Bone marrow (tissue), 2 donors: ENCODE results near the gene KBTBD4.

Source experiments
- DNase-seq, 2 donors: peaks; one replicate each; lab custom pipeline; 2025; lab: John Stamatoyannopoulos, UW

The KBTBD4 gene

DNA sequence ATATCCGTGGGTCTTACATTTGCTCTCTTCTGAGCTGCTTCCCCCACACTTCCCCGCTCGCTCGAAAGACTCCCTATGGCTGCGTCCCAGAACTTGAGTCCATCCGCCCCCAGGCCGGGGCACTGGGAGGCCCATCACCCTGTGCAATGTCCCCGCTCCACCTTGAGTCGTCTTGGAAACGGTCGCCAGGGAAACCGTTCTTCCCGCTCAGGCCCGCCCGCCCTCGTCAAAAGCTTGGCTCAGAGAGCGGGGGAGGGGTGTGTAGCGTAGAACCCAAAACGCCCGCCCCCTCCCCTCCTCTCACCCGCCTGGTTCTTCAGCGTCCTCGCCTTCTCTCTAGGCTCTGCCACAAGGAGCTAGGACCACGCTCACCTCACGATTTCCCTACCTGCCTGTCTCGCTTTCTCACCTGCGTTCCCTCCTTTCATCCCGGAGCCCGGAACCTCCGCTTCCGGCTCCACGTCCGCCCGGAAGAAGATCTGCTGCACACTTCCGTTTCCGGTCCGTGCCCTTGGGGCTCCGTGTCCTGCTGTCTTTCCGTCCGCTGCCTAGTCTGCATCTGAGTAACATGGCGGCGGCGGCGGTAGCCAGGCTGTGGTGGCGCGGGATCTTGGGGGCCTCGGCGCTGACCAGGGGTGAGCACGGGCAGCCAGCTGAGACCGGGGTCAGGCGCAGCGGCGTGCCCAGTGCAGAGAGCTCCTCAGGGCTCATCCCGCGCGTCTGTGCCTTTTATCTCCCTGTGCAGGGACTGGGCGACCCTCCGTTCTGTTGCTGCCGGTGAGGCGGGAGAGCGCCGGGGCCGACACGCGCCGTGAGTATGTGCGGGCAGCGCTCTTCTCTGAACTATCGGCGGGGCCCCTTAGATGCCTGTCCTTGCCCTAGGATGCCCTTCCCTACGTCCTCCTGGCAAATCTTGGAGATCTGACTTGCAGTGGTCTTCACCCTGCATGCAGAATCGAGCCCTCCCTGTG, at the start of gene KBTBD4, which contains the start of gene NDUFS3:
Gene KBTBD4, minus strand, starts transcription at position 447 of the 971 bp plus-strand sequence. Its CDS starts 19 bp downstream, at position 428.
Gene NDUFS3, plus strand, starts transcription at position 551 of the 971 bp plus-strand sequence. Its CDS starts 18 bp downstream, at position 569.
- peak; percentile 84 to 85 for DNase-seq

DNA sequence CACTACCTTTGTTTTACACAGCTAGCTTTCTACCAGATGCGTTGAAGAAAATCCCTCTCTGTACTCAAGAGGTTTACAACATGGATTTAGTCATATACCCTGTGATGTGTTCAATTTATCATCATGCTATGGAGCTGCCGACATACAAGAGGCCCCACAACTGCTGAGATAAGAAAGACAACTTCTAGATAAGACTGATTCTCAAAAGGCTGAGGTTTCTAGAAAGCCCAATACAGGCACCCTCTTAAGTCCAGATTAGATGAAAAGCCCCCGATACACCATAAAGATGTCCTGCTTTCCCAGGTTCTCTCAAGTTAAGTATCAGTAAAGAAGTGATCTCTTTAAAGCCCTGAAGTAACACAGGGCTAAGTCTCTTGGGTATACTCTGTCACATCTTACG, 49.3 kb upstream of the KBTBD4 start:
- no peak for DNase-seq

DNA sequence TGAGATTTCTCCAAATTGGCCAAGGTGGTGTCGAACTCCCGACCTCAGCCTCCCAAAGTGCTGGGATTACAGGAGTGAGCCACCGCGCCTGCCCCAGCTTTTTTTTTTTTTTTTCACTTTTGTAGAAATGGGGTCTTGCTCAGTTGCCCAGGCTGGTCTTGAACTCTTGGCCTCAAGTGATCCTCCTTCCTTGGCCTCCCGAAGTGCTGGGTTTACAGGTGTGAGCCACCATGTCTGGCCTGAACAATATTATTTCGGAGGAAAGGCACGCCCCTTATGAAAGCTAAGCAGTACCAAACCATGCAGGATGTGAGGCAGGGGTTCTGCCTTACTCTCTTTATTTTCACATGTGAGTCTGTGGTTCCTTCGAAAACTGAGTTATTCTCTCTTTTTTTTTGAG, 47.5 kb upstream of the KBTBD4 start:
- DNase-seq: no peak

DNA sequence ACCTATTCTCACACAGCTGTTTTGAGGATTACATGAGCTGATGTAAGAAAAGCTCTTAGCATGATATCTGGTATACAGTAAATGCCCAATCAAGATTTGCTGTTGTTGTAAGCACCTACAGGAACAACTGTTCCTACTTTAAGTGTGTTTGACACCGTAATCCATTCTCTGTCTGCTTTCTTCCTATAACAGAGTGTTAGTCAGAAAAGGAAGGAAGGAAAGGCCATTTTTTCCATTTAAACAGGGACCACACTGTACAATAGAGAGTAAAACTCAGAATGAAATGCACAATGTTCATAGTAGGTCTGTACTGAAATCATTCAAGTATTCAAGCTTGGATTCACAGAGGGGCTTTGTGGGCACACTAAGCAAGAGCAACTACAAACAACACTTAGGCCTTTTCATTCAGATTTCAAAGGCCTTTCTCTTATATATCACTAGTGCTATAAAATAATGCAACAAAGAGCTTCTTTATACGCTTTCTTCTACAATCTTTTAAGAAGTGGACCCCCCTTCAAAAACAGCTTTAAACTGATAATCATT, 42.1 kb upstream of the KBTBD4 start:
- DNase-seq: no peak

DNA sequence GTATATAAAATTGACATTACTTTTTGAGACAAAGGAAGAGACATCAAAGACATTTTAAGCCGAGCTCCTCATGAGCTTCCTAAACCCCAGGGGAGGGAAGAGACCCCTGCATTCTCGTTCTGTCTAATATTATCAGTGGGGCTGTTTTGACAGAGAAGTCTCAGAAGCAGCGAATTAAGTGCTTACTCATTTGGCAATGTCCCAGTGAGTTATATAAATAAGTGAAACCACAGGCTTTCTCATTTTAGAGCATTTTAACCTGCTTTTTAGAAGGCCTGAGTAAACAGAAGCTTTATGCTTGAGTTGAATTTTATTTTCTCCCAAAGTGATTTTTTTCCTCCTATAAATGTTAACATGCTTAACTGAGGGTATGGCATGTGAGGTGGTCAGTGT, 38.6 kb upstream of the KBTBD4 start:
- DNase-seq: no peak

DNA sequence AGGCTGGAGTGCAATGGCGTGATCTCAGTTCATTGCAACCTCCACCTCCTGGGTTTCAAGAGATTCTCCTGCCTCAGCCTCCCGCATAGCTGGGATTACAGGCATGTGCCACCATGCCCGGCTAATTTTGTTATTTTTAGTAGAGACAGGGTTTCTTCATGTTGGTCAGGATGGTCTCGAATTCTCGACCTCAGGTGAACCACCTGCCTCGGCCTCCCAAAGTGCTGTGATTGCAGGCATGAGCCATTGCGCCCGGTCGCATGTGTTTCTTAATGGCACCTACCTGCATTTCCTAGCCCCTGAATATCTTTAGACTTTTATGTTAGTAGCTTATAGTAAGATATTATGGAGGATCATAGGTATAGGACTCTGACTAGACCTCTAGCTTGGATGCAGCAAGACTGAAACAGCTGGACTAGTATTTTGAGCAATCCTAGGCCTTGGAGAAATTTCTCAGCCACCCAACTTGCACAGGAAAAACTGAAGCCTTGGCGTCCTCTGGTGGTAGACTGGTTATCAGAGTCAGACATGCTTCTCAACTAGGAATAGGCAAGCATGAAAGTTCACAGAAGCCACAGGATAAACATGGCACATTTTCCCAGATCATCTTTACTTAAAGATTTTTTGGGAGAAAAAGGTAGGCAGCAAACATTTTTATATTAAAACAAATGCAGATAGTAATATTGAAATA, 38.1 kb upstream of the KBTBD4 start:
- DNase-seq: peak in 1 of 2 donors; percentile 61

DNA sequence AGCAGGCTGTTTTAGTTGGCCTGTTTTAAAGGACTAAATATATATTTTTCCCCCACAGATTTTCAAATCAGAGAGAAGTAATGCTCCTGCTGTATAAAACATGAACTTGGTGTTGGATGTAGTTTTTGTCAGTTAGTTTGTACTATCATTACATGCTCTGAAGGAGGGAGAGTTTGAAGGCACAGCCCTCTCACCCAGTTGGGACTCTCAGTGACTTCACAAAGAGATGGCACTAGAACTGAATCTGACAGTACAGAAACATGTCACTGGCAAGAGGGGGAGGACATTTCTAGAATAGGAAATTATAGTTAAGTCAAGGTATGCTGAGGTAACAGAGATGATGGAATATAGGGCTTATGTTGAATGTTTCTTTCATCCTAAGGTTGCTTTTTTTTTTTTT, 36.5 kb upstream of the KBTBD4 start:
- no peak for DNase-seq

DNA sequence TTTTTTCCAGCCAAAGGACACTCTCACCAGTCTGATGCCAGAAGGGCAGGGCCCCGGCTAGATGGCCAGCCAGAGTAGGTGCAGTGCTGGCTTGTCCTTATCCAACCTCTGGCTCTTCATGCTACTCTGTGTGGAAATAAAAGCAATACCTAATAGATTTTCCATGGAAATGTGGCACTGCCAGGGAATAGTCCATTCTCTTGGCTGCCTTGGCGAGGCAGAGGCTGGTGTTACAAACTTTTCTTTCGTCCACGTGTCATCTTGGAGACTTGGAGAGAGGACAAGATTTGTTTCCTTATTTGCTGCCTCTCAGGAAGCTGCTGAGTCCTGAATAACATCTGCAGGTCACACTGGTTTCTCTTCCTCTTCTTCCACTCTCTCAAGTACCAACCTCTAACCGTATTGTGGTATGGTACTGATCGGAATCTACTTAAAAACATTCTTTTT, 32.6 kb upstream of the KBTBD4 start:
- peak in 1 of 2 donors; percentile 45 for DNase-seq

DNA sequence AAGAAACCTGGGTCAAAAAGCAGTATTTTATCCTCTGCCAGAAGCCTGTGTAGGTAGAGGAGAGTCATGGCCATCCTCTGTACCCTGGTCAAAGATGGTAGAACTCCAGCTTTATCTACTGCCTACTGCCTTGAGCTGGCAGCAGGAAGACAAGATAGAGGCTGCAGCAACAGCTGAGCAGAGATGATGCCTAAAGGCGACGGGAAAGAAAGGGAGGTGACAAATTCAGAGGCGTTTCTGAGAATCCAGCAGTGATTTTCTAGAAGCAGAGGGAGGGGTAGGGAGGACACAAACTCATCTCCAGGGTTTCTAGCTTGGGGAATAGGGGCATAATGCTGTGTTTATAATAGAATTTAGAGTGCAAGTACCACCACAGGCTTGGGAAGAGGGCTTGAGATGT, 30.9 kb upstream of the KBTBD4 start:
- no peak for DNase-seq

DNA sequence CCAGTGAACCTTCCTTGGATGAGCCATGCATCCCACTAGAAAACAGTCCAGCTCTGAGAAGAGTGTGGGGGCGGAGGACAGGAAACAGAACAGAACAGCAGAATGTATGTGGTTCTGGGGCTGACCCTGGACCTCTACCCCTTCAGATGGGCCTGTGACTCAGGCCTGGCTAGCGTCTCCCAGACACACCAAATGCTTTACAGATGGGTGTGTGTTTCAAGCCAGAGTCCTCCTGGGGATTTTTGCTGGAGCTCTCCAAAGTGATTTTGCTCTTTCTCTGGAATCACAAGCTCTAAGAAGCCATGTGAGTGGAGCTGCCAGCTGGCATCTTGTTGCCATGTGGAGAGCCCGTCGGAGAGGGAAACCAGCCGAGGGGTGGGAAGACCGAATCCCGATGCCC, 28.6 kb upstream of the KBTBD4 start:
- no peak for DNase-seq

DNA sequence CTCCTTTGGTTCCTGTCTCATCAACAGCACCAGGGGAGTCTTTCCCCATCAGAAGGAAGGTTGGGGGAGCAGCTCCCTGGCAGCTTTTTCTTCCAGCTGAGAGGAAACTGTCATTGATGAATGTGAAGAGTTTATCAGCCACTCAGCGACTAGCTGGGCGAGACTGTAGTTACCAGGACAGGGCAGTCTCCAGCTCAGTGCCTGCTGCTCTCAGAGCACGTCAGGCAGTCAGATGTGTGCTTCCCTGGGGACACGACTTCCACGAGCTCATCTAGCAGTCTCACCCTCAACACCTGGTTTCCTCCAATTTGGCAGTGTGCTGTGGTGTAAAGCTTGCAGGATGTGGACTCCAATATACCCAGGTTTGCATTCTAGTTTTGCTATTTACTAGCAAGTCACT, 28.0 kb upstream of the KBTBD4 start:
- no peak for DNase-seq

DNA sequence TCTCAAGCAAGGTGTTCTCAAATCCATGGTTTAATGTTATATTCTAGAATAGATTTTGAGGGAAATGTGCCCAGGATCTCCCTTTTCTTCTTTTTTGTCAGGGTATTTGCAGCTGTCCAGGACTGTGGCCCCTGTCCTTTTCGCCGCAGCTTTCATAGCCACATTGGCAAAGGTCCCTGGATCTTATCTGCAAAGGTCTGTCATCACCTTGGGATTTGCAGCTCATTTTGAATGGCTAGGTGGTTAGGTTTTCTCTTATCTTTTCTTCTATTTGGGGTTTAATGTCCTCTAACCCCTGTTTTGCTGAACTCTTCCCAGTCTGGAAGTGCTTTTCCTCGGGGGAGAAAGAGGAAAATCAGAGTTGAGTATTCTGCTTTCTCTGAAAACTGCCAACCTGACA, 27.2 kb upstream of the KBTBD4 start:
- no peak for DNase-seq

DNA sequence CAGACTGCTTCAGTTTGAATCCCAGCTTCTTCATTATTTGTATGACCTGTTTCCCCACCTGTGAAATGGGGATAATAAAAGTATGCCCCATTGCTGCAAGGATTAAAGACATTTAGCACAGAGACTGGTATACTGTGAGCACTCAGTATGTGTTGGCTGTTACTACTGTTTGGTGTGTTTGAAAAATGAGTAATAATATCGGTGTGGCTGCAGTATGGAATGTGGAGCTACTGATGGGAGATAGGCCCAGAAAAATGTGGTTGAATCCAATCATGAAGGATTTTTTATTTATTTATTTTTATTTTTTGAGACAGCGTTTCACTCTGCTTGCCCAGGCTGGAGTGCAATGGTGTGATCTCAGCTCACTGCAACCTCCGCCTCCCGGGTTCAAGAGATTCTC, 24.5 kb upstream of the KBTBD4 start:
- DNase-seq: no peak

DNA sequence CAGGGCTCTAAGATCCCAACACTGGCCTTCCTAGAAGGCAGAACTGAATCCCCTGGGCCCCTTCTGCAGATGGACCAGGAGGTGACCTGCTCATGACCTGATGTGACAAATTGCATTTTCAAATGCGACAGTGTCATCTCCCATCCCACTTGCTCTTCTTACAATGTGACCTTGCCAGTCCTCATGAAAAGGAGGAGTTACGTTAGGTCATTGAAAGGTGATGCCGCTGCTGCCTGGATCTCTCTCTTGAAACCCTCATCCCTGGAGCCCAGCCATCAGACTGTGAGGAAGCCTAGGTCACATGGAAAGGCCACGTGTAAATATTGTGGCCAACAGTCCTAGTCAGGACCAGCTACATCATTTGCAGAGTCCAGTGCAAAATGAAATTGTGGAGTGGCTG, 21.1 kb upstream of the KBTBD4 start:
- DNase-seq: no peak

DNA sequence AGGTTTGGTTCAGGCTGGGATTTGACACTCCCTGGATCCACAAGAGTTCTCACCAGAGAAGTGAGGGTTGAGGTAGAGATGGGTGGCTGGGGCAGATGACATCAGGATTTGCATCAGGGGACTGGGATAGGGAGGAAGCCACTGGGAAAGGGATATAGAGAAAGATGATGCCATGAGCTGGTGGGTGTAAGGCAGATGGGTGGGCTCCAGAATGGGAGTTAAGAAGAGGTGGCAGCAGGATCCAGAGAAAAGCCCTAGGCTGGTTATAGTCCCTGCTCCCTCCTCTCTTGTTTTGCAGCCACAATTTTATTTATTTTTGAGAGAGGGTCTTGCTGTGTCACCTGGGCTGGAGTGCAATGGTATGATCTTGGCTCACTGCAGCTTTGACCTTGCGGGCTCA, 17.2 kb upstream of the KBTBD4 start:
- DNase-seq: no peak

DNA sequence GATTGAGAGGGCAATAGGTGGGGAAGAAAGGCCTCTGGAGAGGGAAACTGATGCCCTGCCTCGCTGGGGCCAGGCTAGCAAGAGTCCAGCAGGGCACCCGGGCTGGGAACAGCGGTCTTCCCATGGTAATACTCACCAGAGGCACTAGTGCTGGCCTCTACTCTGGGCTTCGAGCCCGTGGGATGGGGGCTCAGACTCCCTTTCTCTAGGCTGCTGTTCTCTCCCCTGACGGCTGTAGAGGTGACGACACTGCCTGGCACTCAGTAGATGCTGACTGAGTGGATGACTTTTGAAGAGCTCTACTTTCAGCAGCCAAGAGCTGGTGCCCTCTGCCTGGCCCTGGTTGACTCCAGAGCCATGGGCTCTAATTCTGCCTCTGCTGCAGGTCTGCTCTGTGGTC, 16.3 kb upstream of the KBTBD4 start:
- DNase-seq: no peak

DNA sequence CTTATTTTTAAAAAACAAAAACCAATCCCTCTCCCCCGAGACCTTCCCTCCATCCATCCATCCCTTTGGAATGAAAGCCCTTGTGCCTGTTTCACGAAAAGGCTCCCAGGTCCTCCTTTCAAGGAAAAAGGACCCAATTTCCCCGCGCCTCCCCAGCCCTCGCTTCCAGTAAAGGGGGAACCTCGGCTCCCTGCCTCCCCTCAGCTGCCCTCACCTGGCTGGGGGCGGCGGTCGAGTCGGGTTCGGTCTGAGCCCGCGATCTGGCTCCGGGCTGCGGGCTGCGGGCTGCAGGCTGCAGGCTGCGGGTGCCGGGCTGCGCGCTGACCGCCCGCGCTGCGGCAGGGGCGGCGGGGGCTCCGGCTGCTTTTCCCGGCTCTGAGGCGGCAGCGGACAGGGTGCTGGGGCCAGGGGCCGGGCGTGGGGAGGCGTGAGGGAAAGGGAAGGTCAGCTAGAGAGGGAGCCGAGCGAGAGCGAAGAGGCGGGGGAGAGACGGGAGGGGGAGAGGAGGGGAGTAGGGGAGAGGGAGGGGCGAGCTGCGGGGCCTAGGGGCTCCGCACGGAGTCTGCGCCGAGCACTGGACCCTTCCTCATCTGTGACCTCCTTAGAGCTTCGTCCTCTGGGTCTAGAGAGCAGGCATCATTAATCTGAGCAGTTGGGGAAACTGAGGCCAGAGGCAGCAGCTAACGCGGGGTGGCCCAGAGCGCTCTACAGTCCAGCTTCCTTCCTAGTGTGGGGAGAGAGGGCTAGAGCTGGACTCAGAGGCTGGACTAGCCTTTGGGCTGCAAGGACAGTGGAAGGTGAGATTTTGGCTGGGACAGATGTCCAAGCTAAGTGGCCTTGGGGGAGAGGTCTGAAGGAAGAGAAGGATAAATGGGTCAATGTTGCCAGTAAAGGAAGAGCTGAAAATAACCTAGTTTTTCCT, 15.4 kb upstream of the KBTBD4 start, which contains the start of gene C1QTNF4:
Gene C1QTNF4, minus strand, starts transcription at position 478 of the 922 bp plus-strand sequence. CDS start 3,601 bp downstream, outside the sequence.
- DNase-seq: no peak

DNA sequence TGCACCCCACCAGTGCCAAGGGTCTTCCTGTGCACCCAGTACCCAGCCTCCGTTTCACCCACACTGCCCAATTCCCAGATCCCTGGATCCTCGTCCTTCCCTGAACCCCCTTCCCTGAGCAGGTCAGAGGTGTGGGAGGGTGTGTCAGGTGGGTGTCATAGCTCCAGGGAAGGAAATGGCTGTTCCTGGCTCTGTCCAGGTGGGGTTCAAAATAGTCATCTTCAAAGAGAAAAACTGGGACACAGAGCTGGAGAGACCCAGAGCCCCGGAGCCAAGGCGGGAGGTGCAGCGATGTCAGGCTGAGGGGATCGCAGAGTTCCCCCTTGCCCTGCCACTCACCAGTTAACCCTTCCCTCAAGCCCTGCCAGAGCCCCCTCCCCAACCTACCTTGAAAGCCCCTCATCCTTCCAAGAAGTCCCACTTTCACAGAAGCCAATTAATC, 14.7 kb upstream of the KBTBD4 start:
- DNase-seq: no peak

DNA sequence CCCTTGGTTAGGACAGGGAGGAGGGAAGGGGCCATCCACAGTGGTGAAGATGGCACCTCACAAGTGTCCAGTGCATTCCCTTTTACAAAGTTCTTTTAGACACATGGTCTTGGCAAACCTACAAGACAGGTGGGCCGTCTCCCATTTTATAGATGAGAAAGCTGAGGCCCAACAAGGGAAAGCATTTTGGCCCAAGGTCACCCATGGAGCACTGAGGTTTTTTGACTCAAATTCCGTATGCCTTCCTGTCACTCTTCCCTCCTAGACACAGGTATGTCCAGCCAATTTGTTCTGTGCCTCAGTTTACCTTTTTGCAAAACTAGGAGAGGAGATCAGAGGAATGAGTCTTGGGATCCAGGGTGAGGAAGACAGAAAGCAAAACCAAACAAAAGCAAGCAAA, 14.2 kb upstream of the KBTBD4 start:
- DNase-seq: no peak

DNA sequence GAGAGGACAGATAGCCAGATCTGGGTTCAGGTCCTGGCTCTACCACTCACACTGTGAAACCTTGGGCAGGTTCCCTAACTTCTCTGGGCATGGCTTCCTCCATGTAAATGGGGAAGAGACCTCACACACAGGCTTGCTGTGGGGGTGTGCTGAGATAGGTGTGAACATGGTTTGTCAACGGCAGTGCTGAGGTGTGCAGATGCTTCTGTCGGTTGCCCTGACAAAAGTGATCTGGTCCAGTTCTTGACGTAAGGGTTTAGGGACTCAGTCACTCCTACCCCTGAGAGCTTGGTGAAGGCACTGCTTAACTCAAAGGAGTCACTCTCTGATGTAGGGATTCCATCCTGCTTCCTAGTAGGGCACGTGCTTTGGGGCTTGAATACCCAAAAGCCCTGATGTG, 13.5 kb upstream of the KBTBD4 start:
- DNase-seq: no peak

DNA sequence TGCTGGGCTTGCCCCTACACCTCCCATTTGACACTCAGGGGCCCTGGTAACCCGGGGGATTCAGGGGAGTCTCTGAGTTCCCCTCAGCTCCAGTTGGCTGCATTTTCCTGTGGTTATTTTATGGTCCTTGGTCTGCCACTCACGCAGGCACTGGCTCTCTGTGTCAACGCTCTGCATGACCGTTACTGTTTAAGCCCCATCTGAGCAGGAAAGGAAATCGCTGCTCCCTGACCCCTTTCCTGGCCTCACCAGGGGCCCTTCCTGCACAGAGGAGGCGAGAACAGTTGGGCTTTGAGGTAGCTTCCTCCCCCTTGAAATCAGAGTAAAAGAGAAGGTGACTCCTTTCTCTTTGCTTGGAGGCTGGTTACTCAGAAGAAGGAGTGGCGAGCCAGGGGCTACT, 13.0 kb upstream of the KBTBD4 start:
- DNase-seq: no peak
